H1 (cell line): Measurements from ENCODE around the gene CCDC148. TPM values are rescaled to one million over a fixed set of nuclear protein-coding genes. Genes with fewer than 3 reads are reported as not detected.

ENCODE experiments used
- CBX8 ChIP-seq: fragments of 300-800, 300-1000 bp; sonication (generic); IDR thresholded peaks from 2 replicates; pipeline ENCODE4 v1.7.1; 2016; ENCODE audit warnings: low read depth, low read length, borderline replicate concordance
- CHD7 ChIP-seq: fragments of 300-600 bp; sonication (generic); IDR thresholded peaks from 2 replicates; pipeline ENCODE4 v1.7.1; 2012; ENCODE audit warnings: low read length, moderate library complexity, mild to moderate bottlenecking, inconsistent platforms; ENCODE audit not compliant: insufficient replicate concordance
- NRF1 ChIP-seq: IDR thresholded peaks from 2 replicates; pipeline ENCODE4 v1.6.1; 2011; ENCODE audit warnings: mild to moderate bottlenecking, low read depth, low read length, improper control_type of control experiment
- POU5F1 ChIP-seq: IDR thresholded peaks from 2 replicates; pipeline ENCODE4 v1.6.1; 2011; ENCODE audit warnings: low read depth, mild to moderate bottlenecking, low read length, moderate library complexity
- SRF ChIP-seq: IDR thresholded peaks from 2 replicates; pipeline ENCODE4 v1.6.1; 2011; ENCODE audit warnings: mild to moderate bottlenecking, low read depth, low read length, moderate library complexity
- TEAD4 ChIP-seq: IDR thresholded peaks from 2 replicates; pipeline ENCODE4 v1.6.1; 2012; ENCODE audit warnings: low read depth, low read length, inconsistent platforms, mixed read lengths
- polyA plus RNA-seq, 7 experiments: library from polyadenylated mRNA; depleted of rRNA in 3 of 7; stranded (reverse) in 5 of 7; unstranded in 2 of 7; fragments of >200 nt in 5 of 7; fragments of 200-250 nt in 2 of 7; gene quantifications; 1 replicate in 5 of 7; 2 replicates in 1 of 7; 4 replicates in 1 of 7; pipeline versions ENCODE4 v1.2.1 to v1.2.3, GENCODE V29; 2011 to 2013; ENCODE audit warnings: missing spikeins in 2 of 7, mixed read lengths in 2 of 7
- total RNA-seq: library from RNA; stranded (reverse); fragmentation: NEBNext Ultra II Directional; extraction: Animal tissue kit (Norgen Biotek cat#: 25700); gene quantifications from 2 replicates; pipeline ENCODE4 v1.2.1, GENCODE V29; 2021

The CCDC148 gene
- total and polyA plus RNA-seq, 2 of the 8 experiments (the other 6 are each of a cell fraction or from before 2014, with no cell fraction given) = 0.45 to 1.3 TPM

- no peak for TF ChIP-seq CHD7
- no peak for TF ChIP-seq POU5F1
- TF ChIP-seq CBX8 = no peak
- TF ChIP-seq TEAD4 = no peak
- TF ChIP-seq NRF1 = no peak
- TF ChIP-seq SRF = no peak
Measured at GRCh38 chr2:158240975-158241374, 215.6 kb downstream of the CCDC148 start (continued).
